ENCODE measurements around the gene C9orf72. TPM values are rescaled to one million over a fixed set of nuclear protein-coding genes. Genes with fewer than 3 reads are reported as not detected.

Gene C9orf72
- total RNA-seq, 1 experiment from 2014 or later, result 8.0 TPM

- intact Hi-C loops (cut with micrococcal nuclease; ENCODE audit: unreplicated experiment), result loop anchor here (10.0 kb wide), 1 partner anchor 265 kb away; no protein-coding TSS in a partner anchor
- BruUV-seq (replicated peaks), result no TSS peak
- no peak for DNase-seq
- no peaks in the 10 kb centered on the region for H3K27me3 Mint-ChIP-seq (ENCODE audit: unreplicated experiment)
- H3K27ac Mint-ChIP-seq (ENCODE audit: unreplicated experiment), result peak overlapping the region; percentile 63
- CTCF ChIA-PET, result interaction anchor here (1.7 kb wide), 1 partner anchor 206 kb away, joined by 6 read pairs; no protein-coding TSS in a partner anchor
- no peak overlapping the region for H3K4me3 Mint-ChIP-seq (ENCODE audit: low read depth, unreplicated experiment)
- TF ChIP-seq CTCF (IDR thresholded peaks at IDR 0.05; ENCODE audit: unreplicated experiment), result no peak
- H3K4me1 Mint-ChIP-seq (ENCODE audit: low read depth, unreplicated experiment), result peaks cover 35% of the 10 kb centered on the region
- H3K9me3 Mint-ChIP-seq (ENCODE audit: low read depth, unreplicated experiment), result no peaks in the 10 kb centered on the region
- no peaks in the 10 kb centered on the region for H3K36me3 Mint-ChIP-seq (ENCODE audit: insufficient read depth, unreplicated experiment)
Measured at GRCh38 chr9:27539479-27540441, 33.5 kb downstream of the C9orf72 start.

DNA sequence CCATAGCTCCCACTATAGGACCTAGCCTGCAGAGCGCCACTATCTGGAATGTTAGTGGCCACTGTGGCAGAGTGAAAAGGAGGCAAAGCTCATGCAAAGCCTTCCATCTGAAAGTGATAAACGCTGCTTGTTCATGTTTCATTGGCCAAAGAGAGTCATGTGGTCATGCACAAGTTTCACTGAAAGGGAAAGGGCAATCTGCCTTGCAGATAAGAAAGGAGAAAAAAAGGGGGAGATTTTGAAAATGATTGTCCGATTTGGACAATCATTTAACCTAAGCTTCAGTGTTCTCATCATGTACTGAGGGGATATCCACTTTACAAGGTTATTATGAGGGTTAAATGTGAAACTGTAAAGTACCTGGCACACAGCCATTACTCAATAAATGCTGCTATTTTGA is 34.6 kb downstream of the C9orf72 start:
- no peak for TF ChIP-seq CTCF (IDR thresholded peaks at IDR 0.05; ENCODE audit: unreplicated experiment)
- Mint-ChIP-seq H3K4me3 (ENCODE audit: low read depth, unreplicated experiment) (peak overlapping the region; percentile 3), H3K27ac (ENCODE audit: unreplicated experiment) (no peak overlapping the region), H3K4me1 (ENCODE audit: low read depth, unreplicated experiment) (peaks cover 40% of the 10 kb centered on the region), H3K27me3 (ENCODE audit: unreplicated experiment) (no peaks in the 10 kb centered on the region), H3K9me3 (ENCODE audit: low read depth, unreplicated experiment) (no peaks in the 10 kb centered on the region), H3K36me3 (ENCODE audit: insufficient read depth, unreplicated experiment) (no peaks in the 10 kb centered on the region)
- CTCF ChIA-PET, result interaction anchor here (0.7 kb wide), 1 partner anchor 167 kb away, joined by 3 read pairs; no protein-coding TSS in a partner anchor
- DNase-seq, result peak; percentile 10
- intact Hi-C loops (cut with micrococcal nuclease; ENCODE audit: unreplicated experiment), result no loop called here
- no TSS peak for BruUV-seq (replicated peaks)

DNA sequence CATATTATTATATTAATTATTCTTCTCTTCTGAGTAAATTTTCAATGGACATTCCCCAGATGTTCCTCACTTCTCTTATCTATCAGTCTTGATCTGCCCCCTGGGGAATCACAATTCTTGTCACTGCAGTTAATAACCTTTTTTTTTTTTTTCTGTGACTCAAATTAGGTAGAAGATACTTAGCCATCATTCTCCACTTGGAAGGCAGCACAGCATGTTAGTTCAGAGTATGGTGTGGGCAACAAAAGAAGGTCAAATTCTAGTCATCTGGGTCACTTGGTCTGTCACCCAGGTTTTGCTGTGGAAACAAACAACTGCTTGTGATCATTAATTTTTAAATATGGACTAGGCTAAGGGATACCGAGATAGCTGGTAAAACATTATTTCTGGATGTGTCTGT is 35.5 kb downstream of the C9orf72 start:
- peaks cover 40% of the 10 kb centered on the region for H3K4me1 Mint-ChIP-seq (ENCODE audit: low read depth, unreplicated experiment)
- no peaks in the 10 kb centered on the region for H3K36me3 Mint-ChIP-seq (ENCODE audit: insufficient read depth, unreplicated experiment)
- no peak for DNase-seq
- no peak overlapping the region for H3K27ac Mint-ChIP-seq (ENCODE audit: unreplicated experiment)
- CTCF ChIA-PET, result no interaction called here
- no peak overlapping the region for H3K4me3 Mint-ChIP-seq (ENCODE audit: low read depth, unreplicated experiment)
- no peaks in the 10 kb centered on the region for H3K27me3 Mint-ChIP-seq (ENCODE audit: unreplicated experiment)
- no TSS peak for BruUV-seq (replicated peaks)
- intact Hi-C loops (cut with micrococcal nuclease; ENCODE audit: unreplicated experiment), result no loop called here
- H3K9me3 Mint-ChIP-seq (ENCODE audit: low read depth, unreplicated experiment), result no peaks in the 10 kb centered on the region
- TF ChIP-seq CTCF (IDR thresholded peaks at IDR 0.05; ENCODE audit: unreplicated experiment), result no peak

- no peak for TF ChIP-seq CTCF (IDR thresholded peaks at IDR 0.05; ENCODE audit: unreplicated experiment)
- intact Hi-C loops (cut with micrococcal nuclease; ENCODE audit: unreplicated experiment), result no loop called here
- Mint-ChIP-seq H3K27me3 (ENCODE audit: unreplicated experiment) (no peaks in the 10 kb centered on the region), H3K4me1 (ENCODE audit: low read depth, unreplicated experiment) (peaks cover 40% of the 10 kb centered on the region), H3K27ac (ENCODE audit: unreplicated experiment) (no peak overlapping the region), H3K36me3 (ENCODE audit: insufficient read depth, unreplicated experiment) (no peaks in the 10 kb centered on the region), H3K4me3 (ENCODE audit: low read depth, unreplicated experiment) (no peak overlapping the region), H3K9me3 (ENCODE audit: low read depth, unreplicated experiment) (no peaks in the 10 kb centered on the region)
- BruUV-seq (replicated peaks), result no TSS peak
- no peak for DNase-seq
- CTCF ChIA-PET, result interaction anchor here (0.8 kb wide), 1 partner anchor 38 kb away, joined by 3 read pairs; no protein-coding TSS in a partner anchor
Measured at GRCh38 chr9:27537027-27537435, 36.2 kb downstream of the C9orf72 start.
